COLO668 (cell line): ENCODE measurements around the gene P2RX7.
"Not testable (repeated sequence)": the region's sequence is repeated elsewhere in the genome, so short reads cannot be mapped to it uniquely, and the experiment has no call there.

Experiments used
- DNase-seq: peaks from one replicate; lab custom pipeline; 2025; ENCODE audit not compliant: unreplicated experiment; lab: John Stamatoyannopoulos, UW

P2RX7 gene

DNA sequence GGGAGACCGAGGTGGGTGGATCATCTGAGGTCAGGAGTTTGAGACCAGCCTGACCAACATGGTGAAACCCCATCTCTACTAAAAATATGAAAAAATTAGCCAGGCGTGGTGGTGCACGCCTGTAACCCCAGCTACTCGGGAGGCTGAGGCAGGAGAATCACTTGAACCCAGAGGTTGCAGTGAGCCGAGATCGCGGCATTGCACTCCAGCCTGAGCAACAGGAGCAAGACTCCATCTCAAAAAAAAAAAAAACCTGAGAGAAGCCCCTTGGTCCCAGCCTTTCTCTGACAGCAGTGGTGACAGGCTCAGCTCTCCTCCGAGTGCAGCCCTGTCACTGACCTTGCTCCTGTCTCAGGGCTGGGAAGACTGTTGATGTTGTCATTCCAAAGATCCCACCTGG lies 94.2 kb downstream of the P2RX7 start:
- not testable (repeated sequence) for DNase-seq

DNA sequence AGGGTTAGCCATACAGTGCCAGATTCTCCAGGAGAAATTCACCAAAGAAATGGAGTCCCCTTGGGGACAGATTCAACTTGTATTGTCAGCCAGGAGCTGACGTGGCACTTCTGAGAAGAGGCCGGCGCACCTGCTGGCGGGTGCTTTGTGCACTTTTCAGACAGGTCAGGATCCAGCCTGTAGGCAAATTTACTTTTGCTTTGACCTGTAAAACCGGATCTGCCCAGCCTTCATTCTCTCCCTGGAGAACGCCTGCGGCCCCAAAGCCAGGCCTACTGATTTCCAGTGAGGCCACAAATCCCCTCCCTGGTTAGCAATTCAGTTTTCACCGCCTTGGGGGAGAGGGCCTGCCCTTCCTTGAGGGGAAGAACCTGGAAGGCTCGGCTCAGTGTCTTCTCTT lies 94.6 kb downstream of the P2RX7 start:
- DNase-seq, result peak; percentile 94

DNA sequence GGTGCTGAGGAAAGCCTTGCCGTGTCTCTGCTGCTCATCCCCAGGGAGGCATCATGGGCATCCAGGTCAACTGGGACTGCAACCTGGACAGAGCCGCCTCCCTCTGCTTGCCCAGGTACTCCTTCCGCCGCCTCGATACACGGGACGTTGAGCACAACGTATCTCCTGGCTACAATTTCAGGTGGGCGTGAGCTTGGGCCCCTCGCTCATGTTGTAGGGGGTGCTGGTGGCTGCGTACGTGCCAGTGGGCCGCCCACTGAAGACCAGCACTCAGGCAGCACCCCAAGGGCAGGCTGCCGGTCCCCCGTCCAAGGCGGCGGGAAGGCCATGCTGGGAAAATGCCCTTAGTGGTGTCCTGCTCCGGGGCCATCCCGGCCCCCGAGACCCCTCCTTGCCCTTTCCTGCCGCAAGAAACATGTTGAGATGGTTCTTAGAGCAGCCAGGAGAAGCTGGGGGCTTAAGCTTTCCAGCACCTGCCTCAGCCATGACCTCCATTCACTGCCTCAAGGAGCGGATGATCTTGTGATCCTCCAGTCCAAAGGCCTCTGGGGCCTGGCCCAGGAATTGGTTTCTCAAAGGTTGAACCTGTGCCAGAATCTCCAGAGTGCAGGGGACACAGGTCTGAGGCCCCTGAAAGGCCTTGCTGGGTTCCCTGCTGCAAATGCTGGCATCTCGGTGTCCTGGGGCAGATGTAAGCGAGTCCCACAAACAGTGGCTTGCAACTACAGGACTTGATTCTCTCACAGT lies 96.4 kb downstream of the P2RX7 start:
- no peak for DNase-seq

DNA sequence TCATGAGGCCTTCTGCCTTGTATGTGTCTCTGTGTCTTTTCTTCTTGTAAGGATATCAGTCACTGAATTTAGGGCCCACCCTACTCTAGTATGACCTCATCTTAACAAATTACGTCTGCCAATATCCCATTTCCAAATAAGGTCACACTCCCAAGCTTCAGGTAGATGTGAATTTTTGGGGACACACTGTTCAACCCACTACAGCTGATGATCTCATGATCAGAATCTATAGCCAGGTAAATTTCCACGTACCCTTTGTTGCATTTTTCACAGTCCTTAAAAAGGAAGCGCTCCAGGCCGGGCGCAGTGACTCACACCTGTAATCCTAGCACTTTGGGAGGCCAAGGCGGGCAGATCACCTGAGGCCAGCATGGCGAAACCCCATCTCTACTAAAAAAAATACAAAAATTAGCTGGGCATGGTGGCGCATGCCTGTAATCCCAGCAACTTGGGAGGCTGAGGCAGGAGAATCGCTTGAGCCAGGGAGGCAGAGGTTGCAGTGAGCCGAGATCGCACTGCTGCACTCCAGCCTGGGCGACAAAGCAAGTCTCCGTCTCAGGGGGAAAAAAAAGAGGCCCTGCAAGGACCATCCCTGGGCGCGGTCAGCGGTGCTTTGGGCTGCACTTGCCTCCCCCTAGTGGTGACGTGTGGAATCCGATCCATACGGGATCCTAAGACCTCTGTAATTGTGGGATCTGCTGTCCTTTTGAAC lies 97.3 kb downstream of the P2RX7 start:
- DNase-seq, result peak; percentile 85

DNA sequence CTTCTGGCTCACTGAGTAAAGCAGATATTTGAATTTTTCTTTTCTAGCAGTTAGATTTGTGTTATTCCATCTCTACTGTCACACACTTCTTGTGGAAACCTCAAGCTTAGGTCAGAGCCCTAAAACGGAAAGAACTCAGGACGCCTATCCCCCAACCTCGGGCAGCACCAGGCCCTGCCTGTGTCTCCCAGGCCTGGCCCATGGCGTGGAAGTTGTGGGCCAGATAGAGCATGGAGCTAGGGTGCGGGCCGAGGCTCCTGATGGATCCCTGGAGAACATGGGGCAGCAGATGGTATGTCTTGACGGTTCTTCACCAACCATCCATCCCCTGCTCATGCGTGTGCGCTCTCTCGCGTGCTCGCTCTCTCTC lies 97.8 kb downstream of the P2RX7 start:
- no peak for DNase-seq

DNA sequence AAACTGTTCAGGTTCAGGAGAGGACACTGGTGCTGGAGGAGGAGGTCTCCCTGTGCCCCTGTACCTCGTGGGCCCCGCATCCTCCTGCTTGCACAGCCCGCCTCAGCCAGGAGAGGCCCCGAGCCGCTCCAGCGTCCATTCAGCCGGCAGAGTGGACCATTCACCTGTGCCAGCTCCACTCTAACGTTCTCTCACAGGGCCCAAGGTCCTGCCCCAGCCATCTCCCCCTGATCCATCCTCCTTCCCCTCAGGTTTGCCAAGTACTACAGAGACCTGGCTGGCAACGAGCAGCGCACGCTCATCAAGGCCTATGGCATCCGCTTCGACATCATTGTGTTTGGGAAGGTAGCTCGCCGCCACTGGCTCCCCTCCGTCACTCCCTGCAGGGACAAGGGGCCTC lies 99.5 kb downstream of the P2RX7 start:
- DNase-seq, result no peak

DNA sequence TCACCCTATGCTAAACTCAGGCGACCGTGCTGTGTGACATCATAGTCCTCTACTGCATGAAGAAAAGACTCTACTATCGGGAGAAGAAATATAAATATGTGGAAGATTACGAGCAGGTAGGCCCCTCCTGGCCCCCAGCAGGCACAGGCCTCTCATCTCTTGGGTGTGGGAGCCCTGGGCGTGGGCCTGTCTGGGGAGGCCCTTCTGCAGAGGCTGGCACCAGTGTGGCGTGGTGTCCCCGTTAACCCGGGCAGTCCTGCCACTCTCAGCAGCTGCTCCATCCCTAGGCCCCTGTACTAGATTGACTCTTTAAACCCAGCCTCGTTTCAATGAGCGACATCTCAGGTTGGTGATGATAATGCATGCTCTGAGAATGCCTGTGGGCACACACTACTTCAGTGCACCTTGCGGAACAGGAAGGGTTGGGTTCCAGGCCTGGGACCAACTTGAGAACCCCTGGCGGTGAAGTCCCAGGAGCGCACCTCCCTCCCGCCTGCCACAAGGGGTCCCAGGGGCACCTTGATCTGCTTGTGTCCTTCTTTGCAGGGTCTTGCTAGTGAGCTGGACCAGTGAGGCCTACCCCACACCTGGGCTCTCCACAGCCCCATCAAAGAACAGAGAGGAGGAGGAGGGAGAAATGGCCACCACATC lies 100.4 kb downstream of the P2RX7 start:
- DNase-seq, result no peak

DNA sequence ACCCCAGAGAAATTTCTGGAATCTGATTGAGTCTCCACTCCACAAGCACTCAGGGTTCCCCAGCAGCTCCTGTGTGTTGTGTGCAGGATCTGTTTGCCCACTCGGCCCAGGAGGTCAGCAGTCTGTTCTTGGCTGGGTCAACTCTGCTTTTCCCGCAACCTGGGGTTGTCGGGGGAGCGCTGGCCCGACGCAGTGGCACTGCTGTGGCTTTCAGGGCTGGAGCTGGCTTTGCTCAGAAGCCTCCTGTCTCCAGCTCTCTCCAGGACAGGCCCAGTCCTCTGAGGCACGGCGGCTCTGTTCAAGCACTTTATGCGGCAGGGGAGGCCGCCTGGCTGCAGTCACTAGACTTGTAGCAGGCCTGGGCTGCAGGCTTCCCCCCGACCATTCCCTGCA lies 100.9 kb downstream of the P2RX7 start:
- no peak for DNase-seq

DNA sequence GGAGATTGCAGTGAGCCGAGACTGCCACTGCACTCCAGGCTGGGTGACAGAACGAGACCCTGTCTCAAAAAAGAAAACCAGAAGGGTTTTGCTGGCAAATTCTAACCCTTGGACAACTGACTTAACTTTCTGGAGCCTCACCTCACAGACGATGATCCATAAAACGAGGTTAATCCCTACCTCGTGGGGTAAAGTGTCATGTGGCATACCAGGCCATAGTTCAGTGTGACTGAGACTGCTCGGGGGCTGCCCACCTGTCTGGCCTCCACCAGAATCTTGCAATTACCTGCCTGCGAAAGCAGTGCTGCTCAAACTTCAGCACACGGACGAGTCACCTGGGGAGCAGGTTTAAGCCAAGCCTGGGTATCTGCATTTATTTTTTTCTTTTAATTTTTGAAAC lies 104.1 kb downstream of the P2RX7 start:
- no peak for DNase-seq

DNA sequence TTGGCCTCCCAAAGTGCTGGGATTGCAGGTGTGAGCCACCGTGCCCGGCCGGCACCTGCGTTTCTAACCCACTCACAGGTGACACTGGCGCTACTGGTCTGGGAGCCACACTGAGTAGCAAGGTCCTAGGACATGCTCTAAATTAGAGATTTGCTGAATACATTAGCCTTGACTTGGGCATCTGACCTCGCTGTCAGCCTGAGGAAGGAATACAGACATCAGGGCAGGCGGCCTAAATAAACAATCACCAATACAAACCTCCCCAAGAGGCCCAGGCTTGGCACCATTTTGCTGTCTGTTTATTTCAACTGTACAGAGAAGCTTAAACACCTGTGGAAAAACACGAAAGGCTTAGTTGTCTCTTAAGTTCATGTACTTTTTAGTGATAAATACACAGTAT lies 104.7 kb downstream of the P2RX7 start:
- DNase-seq, result no peak
